Effector memory CD8-positive, alpha-beta T cell (primary cell): Measurements from ENCODE around the gene LHCGR.

Experiments used
- ATAC-seq: fragments of 150-1000 bp; cut with Tn5 transposase; replicated peaks from 2 replicates; pipeline ENCODE4 v1.10.0; 2021; ENCODE audit warnings: mild to moderate bottlenecking, moderate library complexity
- DNase-seq, 3 experiments: peaks; one replicate each; pipeline ENCODE4 v3.0.0; 2021
- H3K27ac Mint-ChIP-seq, 2 donors: one replicate each; pipeline ENCODE4 v1.8.0; 2022; ENCODE audit warnings: mild to moderate bottlenecking in 2 of 2, mixed read lengths in 2 of 2, moderate library complexity in 2 of 2
- H3K27me3 Mint-ChIP-seq, 2 donors: one replicate each; pipeline ENCODE4 v1.8.0; 2022; ENCODE audit warnings: mixed read lengths in 2 of 2
- H3K36me3 Mint-ChIP-seq: one replicate; pipeline ENCODE4 v1.8.0; 2022; ENCODE audit warnings: mild to moderate bottlenecking, moderate library complexity, mixed read lengths; ENCODE audit not compliant: insufficient read depth
- H3K4me1 Mint-ChIP-seq, 2 donors: one replicate each; pipeline ENCODE4 v1.8.0; 2022; ENCODE audit warnings: low read depth in 2 of 2, mixed read lengths in 2 of 2
- H3K4me3 Mint-ChIP-seq, 2 donors: one replicate each; pipeline ENCODE4 v1.8.0; 2022; ENCODE audit warnings: mild to moderate bottlenecking in 2 of 2, mixed read lengths in 2 of 2, moderate library complexity in 2 of 2
- H3K9me3 Mint-ChIP-seq, 2 donors: one replicate each; pipeline ENCODE4 v1.8.0; 2022; ENCODE audit warnings: mixed read lengths in 2 of 2

The LHCGR gene

GRCh38 chr2:48733067-48733503, 22.4 kb downstream of the LHCGR start:
- H3K4me3 Mint-ChIP-seq = no peak overlapping the region
- H3K27me3 Mint-ChIP-seq = peaks cover 1 to 25% of the 10 kb centered on the region in 2 donors
- no peaks in the 10 kb centered on the region for H3K4me1 Mint-ChIP-seq
- no peaks in the 10 kb centered on the region for H3K36me3 Mint-ChIP-seq
- ATAC-seq (no peak), DNase-seq (no peak)
- H3K27ac Mint-ChIP-seq = no peak overlapping the region
- H3K9me3 Mint-ChIP-seq = peaks cover 0 to 6% of the 10 kb centered on the region in 2 donors

GRCh38 chr2:48728840-48729239, 26.7 kb downstream of the LHCGR start:
- peaks cover 0 to 11% of the 10 kb centered on the region in 2 donors for H3K27me3 Mint-ChIP-seq

DNA sequence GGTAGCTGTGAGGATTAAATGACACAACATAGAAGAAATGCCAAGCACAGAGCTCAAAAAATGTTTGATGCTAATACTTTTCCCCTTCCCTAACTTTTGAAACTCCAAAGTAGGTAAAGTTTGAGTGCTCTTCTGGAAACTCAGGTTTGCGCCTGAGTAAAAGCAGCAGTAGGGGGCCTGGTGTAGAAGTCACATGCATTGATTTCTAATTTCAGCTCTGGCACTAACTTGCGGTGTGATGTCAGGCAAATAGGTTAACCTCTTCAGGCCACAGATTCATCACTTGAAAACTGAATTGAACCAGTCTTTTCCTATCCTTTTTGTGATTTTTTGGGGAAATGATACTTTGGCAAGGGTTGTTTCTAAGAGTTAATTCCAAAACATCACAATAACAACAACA, 27.2 kb downstream of the LHCGR start:
- no peaks in the 10 kb centered on the region for H3K9me3 Mint-ChIP-seq
- DNase-seq (no peak), ATAC-seq (no peak)
- no peaks in the 10 kb centered on the region for H3K36me3 Mint-ChIP-seq
- H3K27me3 Mint-ChIP-seq = peaks cover 0 to 6% of the 10 kb centered on the region in 2 donors
- H3K4me3 Mint-ChIP-seq = no peak overlapping the region
- H3K4me1 Mint-ChIP-seq = no peaks in the 10 kb centered on the region
- no peak overlapping the region for H3K27ac Mint-ChIP-seq

More at GRCh38 chr2:48728840-48729239, 26.7 kb downstream of the LHCGR start:
- Mint-ChIP-seq H3K27ac (no peak overlapping the region), H3K4me3 (no peak overlapping the region), H3K9me3 (no peaks in the 10 kb centered on the region), H3K36me3 (no peaks in the 10 kb centered on the region), H3K4me1 (no peaks in the 10 kb centered on the region)
- ATAC-seq (no peak), DNase-seq (no peak)

- no peak overlapping the region for H3K27ac Mint-ChIP-seq
- DNase-seq (no peak), ATAC-seq (no peak)
- H3K27me3 Mint-ChIP-seq = no peaks in the 10 kb centered on the region
- H3K4me1 Mint-ChIP-seq = no peaks in the 10 kb centered on the region
- no peaks in the 10 kb centered on the region for H3K36me3 Mint-ChIP-seq
- H3K9me3 Mint-ChIP-seq = no peaks in the 10 kb centered on the region
- no peak overlapping the region for H3K4me3 Mint-ChIP-seq
Measured at GRCh38 chr2:48727560-48727959, 28.0 kb downstream of the LHCGR start.

DNA sequence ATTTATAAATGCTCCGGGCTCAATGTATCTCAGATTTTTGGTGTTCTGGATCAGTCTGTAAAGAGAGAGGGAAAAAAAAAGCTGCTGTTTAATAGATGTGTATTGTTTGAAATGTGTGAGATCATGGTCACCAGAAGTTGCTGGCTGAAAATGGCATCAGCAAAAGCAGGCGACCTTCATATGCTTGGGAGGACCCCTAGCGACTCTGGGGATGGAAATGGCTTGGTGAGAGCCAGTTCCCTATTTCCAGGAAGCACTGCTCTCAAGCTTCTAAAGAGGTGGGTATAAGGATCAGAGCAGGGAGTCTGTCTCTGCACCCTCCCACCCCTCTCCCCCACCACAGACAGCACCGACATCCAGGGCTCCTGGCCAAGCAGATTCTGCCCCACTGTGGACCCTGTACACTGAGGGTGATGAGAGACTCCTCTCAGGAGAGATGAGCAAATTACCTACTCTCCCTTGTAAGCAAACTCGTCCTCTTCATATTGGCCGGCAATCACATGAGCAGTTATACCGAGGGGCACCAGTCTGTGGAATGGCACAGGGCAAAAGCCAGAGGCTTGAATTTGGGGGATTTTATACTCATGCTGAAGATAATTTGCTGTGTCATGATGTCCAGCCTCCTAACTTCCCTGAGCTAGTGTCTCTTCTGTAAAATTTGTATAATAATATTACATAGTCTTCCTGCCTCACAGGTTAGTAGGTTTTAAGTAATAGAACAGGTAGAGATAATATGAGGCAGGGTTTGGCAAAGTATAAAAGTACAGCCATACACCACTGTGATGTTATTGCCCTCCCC, 29.6 kb downstream of the LHCGR start:
- Mint-ChIP-seq H3K27ac (no peak overlapping the region), H3K36me3 (no peaks in the 10 kb centered on the region), H3K9me3 (no peaks in the 10 kb centered on the region), H3K4me3 (no peak overlapping the region), H3K4me1 (no peaks in the 10 kb centered on the region), H3K27me3 (no peaks in the 10 kb centered on the region)
- DNase-seq = no peak
- no peak for ATAC-seq

DNA sequence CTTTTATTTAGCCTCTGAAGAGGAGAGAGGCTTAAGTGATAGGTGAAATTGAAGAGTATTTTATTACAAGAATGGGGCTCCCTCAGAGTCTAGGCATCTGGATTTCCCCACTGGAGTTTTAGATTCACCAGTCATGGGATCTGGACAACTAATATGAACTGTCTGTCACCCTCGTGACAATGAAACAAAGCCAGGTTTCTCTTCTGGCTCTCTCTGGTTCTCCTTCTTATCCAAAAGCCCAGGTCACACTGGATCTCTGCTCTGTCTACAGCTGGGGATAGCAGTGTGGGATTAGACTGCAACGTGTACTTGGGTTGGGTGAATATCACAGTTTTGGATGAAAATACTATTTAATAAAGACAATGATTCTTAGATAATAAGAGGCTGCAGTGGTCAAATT, 31.2 kb downstream of the LHCGR start:
- H3K36me3 Mint-ChIP-seq = no peaks in the 10 kb centered on the region
- DNase-seq = no peak
- H3K27me3 Mint-ChIP-seq = no peaks in the 10 kb centered on the region
- ATAC-seq = no peak
- no peak overlapping the region for H3K4me3 Mint-ChIP-seq
- no peak overlapping the region for H3K27ac Mint-ChIP-seq
- H3K9me3 Mint-ChIP-seq = peaks cover 0 to 3% of the 10 kb centered on the region in 2 donors
- no peaks in the 10 kb centered on the region for H3K4me1 Mint-ChIP-seq

DNA sequence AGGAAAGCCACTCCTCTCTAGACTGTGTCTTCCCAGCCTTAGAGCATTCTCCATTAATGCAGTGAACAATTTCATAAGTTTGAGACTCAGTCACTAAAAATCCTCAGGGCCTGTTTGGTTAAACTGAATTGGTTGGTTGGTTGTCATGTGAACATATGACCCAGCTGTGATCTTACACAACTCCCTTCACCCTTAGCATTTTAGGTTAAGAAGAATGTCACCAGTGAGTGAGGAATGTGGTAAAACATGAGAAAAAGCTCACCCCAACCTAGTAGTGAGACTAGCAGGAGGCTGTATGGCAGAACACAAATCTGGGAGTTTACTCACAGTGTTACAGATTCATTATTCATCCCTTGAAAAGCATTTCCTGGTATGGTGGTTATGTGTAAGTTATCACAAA, 32.4 kb downstream of the LHCGR start:
- H3K9me3 Mint-ChIP-seq = peaks cover 0 to 3% of the 10 kb centered on the region in 2 donors
- H3K27me3 Mint-ChIP-seq = no peaks in the 10 kb centered on the region
- no peak for ATAC-seq
- no peak for DNase-seq
- no peaks in the 10 kb centered on the region for H3K36me3 Mint-ChIP-seq
- H3K27ac Mint-ChIP-seq = no peak overlapping the region
- no peaks in the 10 kb centered on the region for H3K4me1 Mint-ChIP-seq
- H3K4me3 Mint-ChIP-seq = no peak overlapping the region

GRCh38 chr2:48722391-48722790, 33.1 kb downstream of the LHCGR start:
- Mint-ChIP-seq H3K27ac (no peak overlapping the region), H3K4me3 (no peak overlapping the region), H3K36me3 (no peaks in the 10 kb centered on the region), H3K9me3 (peaks cover 0 to 3% of the 10 kb centered on the region in 2 donors), H3K27me3 (no peaks in the 10 kb centered on the region), H3K4me1 (no peaks in the 10 kb centered on the region)
- ATAC-seq = no peak
- no peak for DNase-seq

DNA sequence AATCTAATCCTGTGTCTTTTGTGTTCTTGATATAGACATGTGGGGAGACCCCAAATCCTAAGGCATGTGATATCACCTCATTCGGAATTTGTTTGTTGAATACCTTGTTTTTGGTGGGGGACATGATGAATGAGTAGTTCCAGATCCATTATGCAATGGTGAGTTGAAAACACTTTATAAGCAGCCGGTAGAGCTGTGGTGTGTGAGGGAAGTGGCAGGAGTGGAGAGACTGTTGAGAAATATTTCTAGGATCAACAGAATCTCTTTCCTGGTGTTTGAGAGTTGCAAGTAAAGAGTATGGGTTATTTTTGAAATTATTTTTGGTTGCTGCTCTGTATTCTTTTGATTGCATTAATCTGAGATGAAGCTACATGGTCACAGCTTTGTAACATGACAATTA, 34.4 kb downstream of the LHCGR start:
- Mint-ChIP-seq H3K4me3 (no peak overlapping the region), H3K27ac (no peak overlapping the region), H3K9me3 (peaks cover 0 to 3% of the 10 kb centered on the region in 2 donors), H3K27me3 (no peaks in the 10 kb centered on the region), H3K36me3 (no peaks in the 10 kb centered on the region), H3K4me1 (no peaks in the 10 kb centered on the region)
- ATAC-seq = no peak
- no peak for DNase-seq

GRCh38 chr2:48719480-48720177, 35.9 kb downstream of the LHCGR start:
- H3K4me3 Mint-ChIP-seq = no peak overlapping the region
- peaks cover 0 to 3% of the 10 kb centered on the region in 2 donors for H3K9me3 Mint-ChIP-seq

DNA sequence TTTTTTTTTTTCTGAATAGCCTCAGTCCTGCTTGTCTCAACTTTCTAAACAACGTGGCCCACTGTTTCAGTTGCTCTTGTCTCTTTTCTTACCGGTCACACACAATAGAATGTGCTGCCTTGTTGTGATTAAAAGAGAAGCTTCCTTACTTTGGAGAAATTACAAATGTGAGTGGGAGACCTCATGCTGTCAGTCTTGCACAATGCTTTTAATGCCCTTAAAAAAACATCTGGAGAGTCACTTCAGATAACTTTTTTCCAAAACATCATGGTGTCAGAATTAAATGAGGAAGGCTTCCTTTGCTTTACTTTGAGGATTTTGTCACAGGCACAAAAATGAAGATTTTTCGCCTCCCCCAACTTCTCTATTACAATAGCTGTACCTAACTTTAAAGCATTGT, 37.7 kb downstream of the LHCGR start:
- no peaks in the 10 kb centered on the region for H3K36me3 Mint-ChIP-seq
- H3K4me3 Mint-ChIP-seq = no peak overlapping the region
- peaks cover 0 to 3% of the 10 kb centered on the region in 2 donors for H3K9me3 Mint-ChIP-seq
- DNase-seq (no peak), ATAC-seq (no peak)
- H3K4me1 Mint-ChIP-seq = no peaks in the 10 kb centered on the region
- H3K27ac Mint-ChIP-seq = no peak overlapping the region
- no peaks in the 10 kb centered on the region for H3K27me3 Mint-ChIP-seq

More at GRCh38 chr2:48719480-48720177, 35.9 kb downstream of the LHCGR start:
- Mint-ChIP-seq H3K27me3 (no peaks in the 10 kb centered on the region), H3K4me1 (no peaks in the 10 kb centered on the region), H3K36me3 (no peaks in the 10 kb centered on the region), H3K27ac (no peak overlapping the region)
- ATAC-seq = no peak
- no peak for DNase-seq

DNA sequence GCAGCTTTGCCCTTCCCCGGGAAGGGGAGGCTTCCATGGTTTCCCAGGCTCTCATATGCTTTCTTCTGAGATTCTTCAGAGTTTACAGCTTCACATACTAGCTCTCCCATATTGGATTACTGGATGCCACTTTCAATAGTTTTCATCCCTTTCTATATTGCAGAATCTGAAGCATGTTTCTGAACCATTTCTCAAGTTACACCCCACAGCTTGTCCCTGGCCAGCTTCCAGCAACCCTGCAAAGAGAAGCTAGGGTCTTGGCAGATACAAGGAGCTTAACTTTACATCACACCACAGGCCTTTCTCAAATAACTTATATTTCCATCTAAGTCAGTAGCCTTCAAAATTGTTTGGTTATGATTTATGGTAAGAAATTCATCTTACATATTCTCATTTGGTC, 39.6 kb downstream of the LHCGR start:
- no peaks in the 10 kb centered on the region for H3K36me3 Mint-ChIP-seq
- H3K27me3 Mint-ChIP-seq = peaks cover 1 to 8% of the 10 kb centered on the region in 2 donors
- H3K9me3 Mint-ChIP-seq = peaks cover 0 to 4% of the 10 kb centered on the region in 2 donors
- H3K4me3 Mint-ChIP-seq = no peak overlapping the region
- H3K27ac Mint-ChIP-seq = no peak overlapping the region
- no peak for DNase-seq
- H3K4me1 Mint-ChIP-seq = no peaks in the 10 kb centered on the region
- ATAC-seq = no peak

DNA sequence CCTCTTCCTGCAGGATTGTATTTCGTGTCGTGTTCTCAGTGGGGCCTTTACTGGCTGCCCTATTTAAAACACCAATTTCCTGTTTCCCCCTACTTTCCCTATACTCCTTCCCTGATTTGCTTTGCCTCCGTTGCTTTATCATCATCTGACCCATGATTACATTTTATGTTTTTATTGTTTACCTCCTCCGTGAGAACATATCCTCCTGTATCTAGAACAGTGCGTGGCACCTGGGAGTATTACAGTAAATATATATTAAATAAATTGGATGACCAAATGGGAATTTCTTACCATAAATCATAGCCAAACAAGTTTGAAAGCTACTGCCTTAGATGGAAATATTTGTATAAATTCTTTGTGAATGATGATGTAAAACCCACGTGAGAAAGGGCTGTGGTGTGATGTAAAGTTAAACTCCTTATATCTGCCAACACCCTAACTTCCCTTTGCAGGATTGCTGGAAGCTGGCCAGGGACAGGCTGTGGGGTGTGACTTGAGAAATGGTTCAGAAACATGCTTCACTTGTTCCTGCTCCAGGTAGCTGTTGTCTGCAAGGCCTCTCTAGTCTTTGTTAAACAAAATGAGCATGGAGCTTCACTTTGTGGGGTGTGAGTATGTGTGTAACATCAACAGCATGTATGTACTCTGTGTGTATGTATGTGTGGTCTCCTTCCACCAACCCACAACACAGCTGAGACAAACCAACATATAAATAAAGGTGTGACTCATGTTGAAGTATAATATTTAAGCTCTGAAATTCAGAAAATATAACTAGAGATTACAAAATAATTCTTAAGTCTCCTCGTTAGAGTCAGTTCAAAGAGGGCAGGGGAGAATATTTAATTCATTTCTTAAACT, 40.3 kb downstream of the LHCGR start:
- ATAC-seq (no peak), DNase-seq (no peak)
- Mint-ChIP-seq H3K9me3 (peaks cover 0 to 5% of the 10 kb centered on the region in 2 donors), H3K36me3 (no peaks in the 10 kb centered on the region), H3K4me1 (no peaks in the 10 kb centered on the region), H3K4me3 (no peak overlapping the region), H3K27me3 (peaks cover 6 to 11% of the 10 kb centered on the region in 2 donors), H3K27ac (no peak overlapping the region)
